ENCODE measurements around the gene PDPK1. TPM values are rescaled to one million over a fixed set of nuclear protein-coding genes. Genes with fewer than 3 reads are reported as not detected.
"Not testable (repeated sequence)": the region's sequence is repeated elsewhere in the genome, so short reads cannot be mapped to it uniquely, and the experiment has no call there.

PDPK1 gene
- total RNA-seq, 1 donor from 2014 or later, result 26.1 TPM

DNA sequence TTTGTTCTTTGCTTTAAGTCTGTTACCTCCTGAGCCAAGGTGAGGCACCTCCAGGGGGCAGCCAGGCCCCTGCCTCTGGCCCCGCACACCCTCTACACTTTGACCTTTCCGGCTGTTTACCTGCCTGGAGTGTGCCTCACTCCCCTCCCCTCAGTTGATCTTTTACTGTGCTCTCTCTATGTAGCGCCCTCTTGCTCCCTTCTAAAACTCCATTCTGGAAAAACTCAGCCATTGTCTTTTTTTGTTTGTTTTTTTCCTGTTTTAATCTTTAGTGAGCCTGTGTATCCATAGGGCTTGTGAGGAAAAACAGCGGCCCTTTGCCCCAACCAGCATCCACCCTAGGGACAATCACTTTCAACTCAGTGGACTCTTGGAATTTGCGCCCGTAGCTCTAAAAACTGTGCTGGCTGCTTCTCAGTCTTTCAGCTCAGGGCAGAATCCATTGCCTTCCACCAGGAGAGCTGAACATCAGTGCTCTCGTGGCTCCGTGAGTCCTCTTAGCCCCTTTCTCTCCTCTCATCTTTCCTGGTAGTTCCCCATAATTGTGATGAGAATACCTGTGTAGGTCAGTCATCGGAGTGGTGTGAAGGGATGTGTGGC is 13.4 kb upstream of the PDPK1 start:
- no peak for ATAC-seq

DNA sequence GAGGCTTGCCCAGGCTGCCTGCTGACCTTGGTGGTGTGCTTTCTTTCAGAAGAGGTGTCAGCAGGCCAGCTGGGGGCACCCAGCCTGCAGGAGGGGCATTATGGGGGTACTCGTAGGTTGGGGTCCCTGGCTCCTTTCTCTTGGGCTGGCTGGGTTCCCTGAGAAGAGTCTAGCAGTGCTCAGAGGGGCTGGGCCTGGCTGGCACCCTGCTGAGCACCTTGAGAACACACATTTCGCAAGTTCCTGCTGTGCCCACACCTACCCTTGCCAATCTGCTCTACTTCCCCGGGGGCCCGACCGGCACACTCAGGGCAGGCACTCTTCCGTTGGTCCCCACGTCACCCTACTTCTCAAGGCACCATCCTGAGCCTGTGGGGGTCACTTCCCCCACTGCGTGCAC is 11.7 kb upstream of the PDPK1 start:
- ATAC-seq, result no peak

DNA sequence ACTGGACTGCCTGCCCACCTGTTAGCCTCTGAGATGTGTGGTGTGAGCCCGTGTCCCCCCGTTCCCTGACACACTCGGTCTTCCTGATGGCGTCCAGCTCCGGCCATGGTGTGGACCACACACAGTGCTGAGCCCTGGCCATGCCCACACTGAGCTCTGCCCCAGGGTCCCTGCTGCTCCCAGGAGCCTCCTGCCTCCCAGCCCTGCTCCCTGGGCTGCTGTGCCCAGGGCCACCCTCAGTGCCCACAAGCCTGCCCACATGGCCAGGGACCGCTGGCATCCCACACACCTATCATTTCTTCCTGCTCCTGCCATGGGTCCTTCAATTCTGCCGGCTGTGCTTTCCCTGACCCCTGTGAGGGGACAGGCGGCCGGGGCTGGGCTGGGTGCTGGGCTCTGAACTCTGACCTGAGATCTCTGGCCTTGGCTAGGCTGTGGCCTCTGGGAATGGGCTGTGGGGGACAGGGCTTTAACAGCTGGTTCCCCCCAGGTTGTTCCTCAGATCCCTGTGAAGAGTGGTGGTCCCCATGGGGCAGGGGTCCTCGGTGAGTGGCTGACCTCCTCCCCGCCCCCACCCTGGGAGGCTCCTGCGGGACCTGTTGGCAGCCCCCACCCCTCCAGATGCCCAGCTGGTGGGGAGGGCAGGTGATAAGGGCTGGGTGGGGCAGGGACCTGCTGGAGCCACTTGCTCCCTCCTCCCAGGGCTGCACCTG is 10.6 kb upstream of the PDPK1 start:
- ATAC-seq, result no peak

DNA sequence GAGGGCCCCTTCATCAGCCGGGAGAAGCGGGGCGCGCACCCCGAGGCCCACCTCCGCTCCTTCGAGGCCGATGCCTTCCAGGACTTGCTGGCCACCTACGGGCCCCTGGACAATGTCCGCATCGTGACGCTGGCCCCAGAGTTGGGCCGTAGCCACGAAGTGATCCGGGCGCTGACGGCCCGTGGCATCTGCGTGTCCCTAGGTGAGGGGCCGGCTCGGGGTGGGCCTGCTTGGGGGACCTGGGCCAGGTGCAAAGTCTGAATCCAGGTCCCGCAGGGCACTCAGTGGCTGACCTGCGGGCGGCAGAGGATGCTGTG is 10.1 kb upstream of the PDPK1 start:
- no peak for ATAC-seq

DNA sequence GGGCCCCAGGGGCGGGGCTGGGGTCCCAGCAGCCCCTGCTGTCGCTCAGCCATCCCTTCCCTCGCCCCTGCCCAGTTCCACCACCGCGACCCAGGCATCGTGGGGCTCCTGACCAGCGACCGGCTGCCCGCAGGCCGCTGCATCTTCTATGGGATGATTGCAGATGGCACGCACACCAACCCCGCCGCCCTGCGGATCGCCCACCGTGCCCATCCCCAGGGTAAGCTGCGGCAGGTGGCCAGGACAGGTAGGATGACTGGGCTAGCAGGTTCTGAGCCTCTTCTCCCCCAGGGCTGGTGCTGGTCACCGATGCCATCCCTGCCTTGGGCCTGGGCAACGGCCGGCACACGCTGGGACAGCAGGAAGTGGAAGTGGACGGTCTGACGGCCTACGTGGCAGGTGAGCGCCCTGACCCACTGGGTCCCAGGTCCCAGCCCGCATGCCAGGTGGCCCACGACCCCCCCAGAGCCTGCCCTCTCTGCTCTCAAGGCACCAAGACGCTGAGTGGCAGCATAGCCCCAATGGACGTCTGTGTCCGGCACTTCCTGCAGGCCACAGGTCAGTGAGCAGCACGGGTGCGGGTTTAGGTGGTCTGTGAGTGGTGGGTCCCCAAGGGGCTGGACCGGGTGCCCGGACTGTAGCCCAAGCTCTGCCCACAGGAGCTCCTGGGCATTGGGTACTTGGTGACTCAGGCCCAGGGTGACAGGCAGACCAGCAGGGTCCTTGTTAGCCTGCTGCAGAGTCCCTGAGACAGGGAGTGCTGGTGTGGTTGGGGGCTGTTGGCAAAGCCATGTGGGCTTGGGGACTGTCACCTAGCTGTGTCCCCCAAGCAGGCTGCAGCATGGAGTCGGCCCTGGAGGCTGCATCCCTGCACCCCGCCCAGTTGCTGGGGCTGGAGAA is 9.4 kb upstream of the PDPK1 start:
- no peak for ATAC-seq

DNA sequence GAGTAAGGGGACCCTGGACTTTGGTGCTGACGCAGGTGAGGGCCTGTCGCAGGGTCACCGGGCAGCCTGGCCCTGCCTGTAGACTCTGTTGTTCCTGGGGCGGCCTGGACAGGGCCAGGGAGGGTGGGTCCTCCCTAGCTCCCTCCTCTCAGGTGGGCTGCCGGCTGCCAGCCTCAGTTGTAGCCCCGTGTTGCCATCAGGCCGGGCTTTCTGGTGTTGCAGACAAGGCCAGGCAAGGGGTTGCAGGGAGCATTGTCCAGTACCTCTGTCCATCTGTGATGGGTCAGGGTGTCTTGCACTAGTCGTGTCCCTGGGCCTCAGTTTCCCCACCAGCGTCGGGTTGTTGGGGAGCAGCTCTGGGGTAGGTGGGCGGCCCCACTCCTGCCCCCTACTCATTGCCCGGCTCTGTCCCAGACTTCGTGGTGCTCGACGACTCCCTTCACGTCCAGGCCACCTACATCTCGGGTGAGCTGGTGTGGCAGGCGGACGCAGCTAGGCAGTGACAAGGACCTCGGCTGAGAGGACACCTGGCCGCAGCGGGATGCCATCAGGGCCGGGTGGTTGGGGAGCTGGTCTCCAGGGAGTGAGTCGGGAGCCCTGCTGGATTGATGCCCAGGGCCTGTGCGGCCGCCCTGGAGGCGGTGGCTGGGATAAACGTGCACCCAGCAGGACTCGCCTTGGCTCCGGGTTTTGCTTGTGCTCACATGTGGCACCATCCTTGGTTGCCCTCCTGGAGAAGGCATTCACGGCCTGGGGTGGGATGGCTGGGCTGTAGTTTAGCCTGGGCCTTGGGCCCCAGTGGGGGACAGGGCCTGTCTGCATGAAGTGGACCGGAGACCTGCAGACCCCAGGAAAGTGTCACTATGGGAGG is 8.5 kb upstream of the PDPK1 start:
- no peak for ATAC-seq

DNA sequence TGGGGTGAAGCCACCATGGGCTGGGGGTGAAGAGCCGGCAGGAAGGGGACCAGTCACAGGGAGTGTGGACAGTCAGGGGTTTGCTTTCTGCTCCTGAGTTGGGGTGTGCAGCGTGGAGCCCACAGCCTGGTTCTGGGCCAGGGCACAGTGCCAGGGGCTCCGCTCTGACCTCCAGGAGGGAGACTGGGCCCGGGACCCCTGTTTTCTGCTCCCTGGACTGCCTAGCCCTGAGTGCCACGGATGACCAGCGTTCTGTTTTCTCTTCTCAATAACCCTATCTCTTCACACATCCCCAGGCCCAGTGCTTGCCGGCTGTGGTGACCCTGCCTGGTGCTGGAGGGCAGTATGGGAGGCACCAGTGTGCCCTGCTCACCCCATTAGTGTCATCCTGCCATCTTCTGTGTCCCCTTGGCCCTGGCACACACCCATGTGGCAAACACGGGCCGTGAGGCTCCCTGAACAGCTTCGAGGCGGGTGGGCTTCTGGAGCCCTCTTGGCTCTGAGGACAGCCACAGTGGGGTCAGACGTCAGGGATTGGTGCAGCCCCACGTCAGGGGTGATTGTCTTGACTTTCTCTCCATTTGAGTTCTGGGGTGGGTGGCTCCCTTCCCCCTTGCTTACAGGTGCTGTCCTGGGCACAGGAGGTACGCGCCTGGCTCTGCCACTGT is 7.7 kb upstream of the PDPK1 start:
- ATAC-seq, result no peak

DNA sequence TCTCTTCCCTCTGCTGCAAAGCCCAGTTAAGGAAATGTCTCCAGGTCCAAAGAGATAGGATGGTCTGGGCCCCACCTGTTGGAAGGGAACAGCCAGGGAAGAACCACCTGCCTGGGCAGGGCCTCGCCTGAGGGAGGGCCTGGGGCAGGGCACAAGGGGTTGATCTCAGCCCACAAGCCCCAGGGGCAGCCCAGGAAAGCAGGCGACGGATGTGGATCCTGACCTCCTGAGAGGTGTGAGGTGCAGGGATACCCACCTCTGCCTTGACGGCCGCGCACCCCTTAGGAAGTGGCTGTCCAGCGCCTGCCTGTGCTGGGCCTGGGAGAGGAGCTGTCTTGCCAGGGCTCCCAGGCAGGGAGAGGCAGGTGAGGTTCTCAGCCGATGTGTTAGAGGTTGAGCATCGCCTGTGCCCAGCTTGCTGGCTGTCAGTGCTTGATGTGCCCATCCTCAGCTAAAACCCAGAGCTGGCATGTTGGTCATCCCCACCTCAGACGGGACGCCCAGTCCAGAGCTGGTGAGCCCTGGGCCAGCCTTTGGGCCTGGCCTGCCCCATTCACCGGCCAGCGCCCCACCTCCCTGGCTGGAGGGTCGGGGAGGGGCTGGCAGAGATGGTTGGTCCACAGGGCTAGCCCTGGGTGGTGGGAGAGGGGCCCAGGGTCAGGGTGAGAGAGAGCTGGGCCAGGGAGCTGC is 7.0 kb upstream of the PDPK1 start:
- ATAC-seq, result no peak

DNA sequence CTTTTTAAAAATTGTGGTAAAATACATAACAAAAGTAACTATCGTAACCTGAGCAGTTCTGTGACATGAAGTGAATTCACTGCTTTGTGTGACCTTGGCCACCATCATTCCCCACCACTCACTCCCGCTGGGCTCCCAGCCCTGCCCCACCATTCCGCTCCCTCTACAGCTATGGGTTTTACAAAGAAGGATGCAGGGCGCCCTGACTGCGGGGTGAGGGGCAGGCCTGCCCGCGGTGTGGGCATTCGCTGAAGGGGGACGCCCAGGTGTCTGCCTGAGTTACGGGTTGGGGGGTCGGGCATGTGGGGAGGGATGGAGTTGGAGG is 6.5 kb upstream of the PDPK1 start, which contains the start of gene CEMP1:
CEMP1 (minus strand) TSS at position 38 of the 325 bp plus-strand sequence. CDS start 335 bp downstream, outside the sequence.
- ATAC-seq, result peak; percentile 2

DNA sequence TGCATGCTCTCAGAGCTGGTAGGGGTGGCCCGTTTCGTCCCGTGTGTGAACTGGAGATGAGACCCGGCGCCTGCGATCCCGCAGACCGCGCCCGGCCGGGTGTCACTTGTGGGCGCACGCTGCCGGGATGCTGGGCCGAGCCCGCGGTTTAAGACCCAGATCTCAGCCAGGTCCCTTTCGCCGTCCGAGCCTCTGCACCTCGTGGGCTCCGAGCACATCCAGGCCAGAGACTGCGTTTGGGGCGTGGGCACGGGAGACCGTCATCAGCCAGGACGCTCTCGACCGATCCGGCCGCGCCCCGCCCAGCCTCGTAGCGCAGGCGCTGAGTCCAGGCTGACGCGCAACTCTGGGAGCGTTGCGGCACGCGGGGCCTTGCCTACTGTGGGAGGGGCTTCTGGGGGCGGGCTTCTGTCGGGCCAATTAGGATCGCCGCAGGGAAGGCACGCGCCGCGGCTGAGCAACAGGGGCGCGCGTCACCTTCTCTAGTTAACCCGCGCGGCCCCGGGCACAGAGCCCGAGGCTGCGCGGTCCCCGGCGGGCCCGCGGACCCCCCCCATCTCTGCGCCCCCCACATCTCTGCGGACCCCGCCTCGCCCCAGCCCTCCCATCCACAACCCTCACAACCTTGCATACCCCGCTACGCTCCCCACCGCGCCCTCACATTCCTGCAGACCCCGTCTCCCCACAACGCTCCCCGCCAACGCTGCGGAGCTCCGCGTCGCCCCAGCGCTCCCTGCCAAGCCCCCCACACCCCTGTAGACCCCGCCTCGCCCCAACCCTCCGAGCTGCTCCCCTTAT is 5.9 kb upstream of the PDPK1 start:
- ATAC-seq, result peak; percentile 92

DNA sequence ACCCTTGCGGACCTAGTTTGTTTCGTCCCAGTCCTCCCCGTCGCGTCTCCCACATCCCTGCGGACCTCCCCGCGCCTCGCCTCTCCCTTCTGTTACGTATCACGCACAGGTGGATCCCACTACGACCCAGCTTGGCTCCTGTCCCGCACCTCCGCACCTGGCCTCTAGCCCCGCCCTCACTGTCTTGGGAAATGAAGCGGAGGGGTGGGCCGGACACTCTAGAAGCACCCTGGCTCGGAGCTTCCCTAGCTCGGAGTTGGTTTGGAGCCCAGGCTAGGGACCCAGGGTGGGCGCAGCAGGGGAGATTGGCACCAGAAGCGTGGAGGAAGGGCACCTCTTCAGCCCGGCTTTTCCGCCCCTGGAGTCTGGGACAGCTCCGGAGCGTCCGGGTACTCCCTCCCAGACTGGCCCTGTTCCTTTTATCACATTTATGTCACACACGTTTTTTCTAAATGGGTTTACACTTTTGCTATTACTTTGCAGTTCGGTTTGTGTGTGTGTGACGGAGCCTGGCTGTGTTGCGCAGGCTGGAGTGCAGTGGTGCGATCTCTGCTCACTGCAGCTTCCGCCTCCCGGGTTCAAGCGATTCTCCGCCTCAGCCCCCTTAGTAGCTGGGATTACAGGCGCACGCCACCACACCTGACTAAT is 5.2 kb upstream of the PDPK1 start:
- peak; percentile 43 for ATAC-seq

DNA sequence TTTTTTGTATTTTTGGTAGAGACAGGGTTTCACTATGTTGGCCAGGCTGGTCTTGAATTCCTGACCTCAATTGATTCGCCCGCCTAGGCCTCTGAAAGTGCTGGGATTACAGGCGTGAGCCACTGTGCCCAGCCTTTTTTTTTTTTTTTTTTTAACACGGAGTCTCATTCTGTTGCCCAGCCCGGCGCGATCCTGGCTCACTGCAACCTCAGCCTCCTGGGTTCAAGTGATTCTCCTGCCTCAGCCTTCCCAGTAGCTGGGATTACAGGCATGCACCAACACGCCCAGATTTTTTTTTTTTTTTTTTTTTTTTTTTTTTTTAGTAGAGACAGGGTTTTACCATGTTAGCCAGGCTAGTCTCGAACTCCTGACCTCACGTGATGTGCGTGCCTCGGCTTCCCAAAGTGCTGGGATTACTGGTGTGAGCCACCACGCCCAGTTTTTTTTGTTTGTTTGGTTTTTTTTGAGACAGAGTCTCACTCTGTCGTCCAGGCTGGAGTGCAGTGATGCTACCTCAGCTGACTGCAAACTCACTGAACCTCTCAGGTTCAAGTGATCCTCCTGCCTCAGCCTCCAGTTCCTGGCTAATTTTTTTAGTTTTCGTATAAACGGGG is 4.6 kb upstream of the PDPK1 start:
- ATAC-seq, result not testable (repeated sequence)

DNA sequence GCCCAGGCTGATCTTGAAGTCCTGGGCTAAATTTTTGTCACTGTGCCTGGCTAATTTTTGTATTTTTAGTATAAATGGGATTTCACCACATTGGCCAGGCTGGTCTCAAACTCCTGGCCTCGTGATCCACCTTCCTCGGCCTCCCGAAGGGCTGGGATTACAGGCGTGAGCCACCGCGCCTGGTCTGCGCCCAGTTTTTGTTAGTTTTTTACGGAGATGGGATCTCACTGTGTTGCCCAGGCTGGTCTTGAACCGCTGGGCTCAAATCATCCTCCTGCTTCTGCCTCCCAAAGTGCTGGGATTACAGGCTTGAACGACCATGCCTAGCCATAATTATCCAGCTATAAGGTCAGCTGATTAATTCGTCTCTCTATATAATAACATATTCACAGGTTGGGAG is 3.9 kb upstream of the PDPK1 start:
- ATAC-seq, result no peak

DNA sequence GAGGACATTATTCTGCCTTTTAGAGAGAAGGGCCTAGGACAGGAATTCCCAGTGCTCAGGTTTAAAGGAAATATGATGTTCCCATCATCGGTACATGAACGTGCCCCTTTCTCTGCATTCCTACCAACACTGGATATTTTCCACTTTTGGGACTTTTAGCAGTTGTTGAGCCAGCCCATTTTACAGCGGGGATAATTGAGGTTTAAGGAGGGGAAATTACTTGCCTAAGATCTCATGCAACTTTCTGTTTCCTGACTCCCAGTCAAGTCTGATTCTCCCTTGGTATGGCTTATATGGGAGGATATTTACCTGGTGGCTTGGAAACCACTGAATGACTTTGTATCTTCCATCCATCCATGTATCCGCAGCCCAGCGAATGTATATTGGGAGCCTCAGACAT is 3.5 kb upstream of the PDPK1 start:
- not testable (repeated sequence) for ATAC-seq

DNA sequence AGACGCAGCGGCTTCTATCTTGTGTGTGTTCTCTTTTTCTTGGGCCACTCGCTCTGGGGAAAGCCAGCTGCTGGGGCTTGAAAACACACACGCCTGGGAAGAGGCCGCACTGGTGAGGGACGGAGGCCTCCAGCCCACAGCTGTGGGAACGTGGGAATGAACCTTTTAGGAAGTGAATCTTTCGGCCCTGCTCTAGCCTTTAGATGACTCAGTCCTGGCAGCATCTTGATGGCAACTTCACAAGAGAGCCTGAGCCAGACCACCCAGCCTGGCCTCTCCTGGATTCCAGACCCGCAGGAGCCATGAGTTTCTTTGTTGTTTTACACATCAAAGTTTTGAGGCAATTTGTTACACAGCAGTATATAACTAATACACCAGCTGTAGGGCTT is 2.2 kb upstream of the PDPK1 start:
- no peak for ATAC-seq

DNA sequence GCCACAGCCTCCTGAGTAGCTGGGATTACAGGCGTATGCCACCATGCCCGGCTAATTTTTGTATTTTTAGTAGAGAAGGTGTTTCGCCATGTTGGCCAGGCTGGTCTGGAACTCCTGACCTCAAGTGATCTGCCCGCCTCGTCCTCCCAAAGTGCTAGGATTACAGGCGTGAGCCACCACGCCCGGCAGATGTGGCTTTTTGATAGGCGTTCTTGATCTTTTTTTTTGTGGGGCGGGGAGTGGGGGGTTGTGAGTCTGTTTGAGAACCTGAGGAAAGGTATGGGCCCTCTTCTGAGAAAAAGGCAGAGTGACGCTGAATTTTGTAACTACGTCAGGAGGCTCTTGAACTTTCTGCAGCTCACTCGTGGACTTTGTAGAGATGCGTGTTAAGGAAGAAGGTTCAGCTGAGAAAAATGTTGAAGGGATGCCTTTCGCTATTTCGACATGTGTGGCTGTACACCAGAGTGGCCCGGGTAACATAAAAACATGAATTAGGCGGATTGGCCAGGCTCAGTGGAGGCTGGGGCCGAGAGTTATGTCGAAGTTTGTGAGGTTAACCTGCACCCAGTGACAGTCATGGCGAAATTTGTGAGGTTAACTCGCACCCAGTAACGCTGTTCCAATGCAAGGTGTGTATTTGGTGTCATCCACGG is 1.5 kb downstream of the PDPK1 start:
- not testable (repeated sequence) for ATAC-seq

DNA sequence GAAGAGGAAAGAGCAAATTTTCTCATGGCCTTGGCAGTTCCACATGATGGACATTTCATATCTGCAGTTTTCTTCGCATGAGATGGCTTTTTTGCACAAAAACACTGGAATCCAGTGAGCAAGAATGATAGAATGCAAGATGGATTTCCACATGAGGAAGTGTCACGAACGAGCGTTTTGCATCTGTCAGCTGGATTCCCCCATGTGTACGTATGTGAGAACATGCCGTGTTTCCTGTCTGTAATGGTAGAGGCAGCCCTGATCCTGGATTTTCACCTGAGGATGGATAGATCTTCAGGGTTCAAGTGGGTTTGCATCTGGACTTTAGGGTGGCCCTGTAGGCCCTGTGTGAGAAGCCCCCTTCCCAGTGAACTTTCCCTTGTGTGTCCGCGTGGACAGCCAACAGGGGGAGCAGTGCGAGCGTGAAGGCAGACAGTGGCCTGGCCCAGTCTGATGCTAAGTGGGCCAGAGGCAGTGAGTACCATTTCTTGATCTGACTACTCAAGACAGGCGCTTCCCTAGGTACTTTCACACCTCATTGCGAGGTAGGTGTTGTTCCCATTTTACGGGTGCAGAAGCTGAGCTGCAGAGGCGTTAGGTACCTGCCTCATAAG is 2.1 kb downstream of the PDPK1 start:
- ATAC-seq, result not testable (repeated sequence)

DNA sequence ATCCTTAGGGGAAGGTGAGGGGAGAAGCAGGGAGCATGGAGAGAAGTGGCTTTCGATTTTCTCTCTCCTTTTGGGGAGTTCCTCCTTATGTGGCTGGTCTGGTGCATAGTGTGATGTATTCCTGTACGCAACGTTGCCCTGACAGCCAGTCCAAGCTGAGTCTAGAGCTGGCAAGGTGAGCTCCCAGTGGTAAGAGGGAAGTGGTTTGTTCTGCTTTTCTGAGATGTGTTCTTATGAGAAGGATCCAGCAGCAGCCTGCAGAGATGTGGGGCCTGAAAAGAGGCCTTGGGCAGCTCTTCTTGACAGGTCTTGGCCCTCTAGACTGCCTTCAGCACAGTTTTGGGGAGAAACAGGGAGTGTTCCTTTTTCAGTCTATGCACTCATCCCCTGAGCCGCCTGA is 3.1 kb downstream of the PDPK1 start:
- ATAC-seq, result not testable (repeated sequence)

DNA sequence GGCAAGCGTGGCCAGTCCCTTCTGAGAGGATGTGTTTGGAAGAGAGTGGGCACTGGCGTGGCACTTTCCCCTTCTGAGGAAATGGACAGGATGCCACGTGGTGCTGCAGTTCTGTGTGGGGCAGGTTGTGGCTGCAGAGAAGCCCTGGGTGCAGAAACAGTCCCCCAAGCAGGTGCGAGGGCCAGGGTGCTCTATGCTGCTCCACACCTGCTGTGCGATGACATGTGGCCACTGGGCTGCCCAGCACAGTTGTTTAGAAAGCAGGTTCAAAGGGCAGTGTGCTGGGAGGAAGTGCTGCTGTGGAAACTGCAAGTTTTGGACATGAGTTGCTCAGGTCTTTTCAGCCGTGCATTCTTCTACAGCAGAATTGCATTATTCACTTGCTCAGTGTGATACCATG is 3.6 kb downstream of the PDPK1 start:
- ATAC-seq, result not testable (repeated sequence)

Data from esophagus mucosa (tissue), 1 donor.